OCI-LY7 (cell line): ENCODE measurements around the gene OR52H1. TPM values are rescaled to one million over a fixed set of nuclear protein-coding genes. Genes with fewer than 3 reads are reported as not detected.

ENCODE experiments used
- BruUV-seq: library from RNA; stranded (reverse); fragments of 400-500 nt; replicated peaks from 2 replicates; lab custom pipeline; 2021; lab: Mats Ljungman, UMichigan
- CTCF ChIA-PET: fragments of 300-600 bp; sonication (Branson Sonifier 250); formaldehyde crosslinking; loops from one replicate; lab custom pipeline; 2022; ENCODE audit warnings: antibody characterized with exemption; ENCODE audit not compliant: unreplicated experiment; lab: Charles Lee
- POLR2A ChIA-PET: fragments of 300-600 bp; sonication (Branson Sonifier 250); formaldehyde crosslinking; loops from one replicate; lab custom pipeline; 2022; ENCODE audit warnings: antibody characterized with exemption; lab: Charles Lee
- DNase-seq: peaks from one replicate; pipeline ENCODE4 v3.0.0-alpha.2; 2015; ENCODE audit warnings: low spot score
- H2AFZ ChIP-seq: fragments of 200-600 bp; sonication (generic), shearing (Covaris generic); 2 replicates; pipeline ENCODE4 v1.6.1; 2014; ENCODE audit warnings: mild to moderate bottlenecking, antibody characterized with exemption, low read length, moderate library complexity
- H3K27ac ChIP-seq: fragments of 200-600 bp; sonication (generic); 2 replicates; pipeline ENCODE4 v1.5.1; 2014; ENCODE audit warnings: mixed run types, low read depth, mild to moderate bottlenecking, moderate library complexity, low read length, inconsistent platforms; ENCODE audit not compliant: poor library complexity, severe bottlenecking
- H3K36me3 ChIP-seq: fragments of 200-600 bp; sonication (generic); 2 replicates; pipeline ENCODE4 v1.6.1; 2014; ENCODE audit warnings: mild to moderate bottlenecking, antibody characterized with exemption, low read length, moderate library complexity, mixed read lengths; ENCODE audit not compliant: insufficient read depth
- H3K4me1 ChIP-seq: fragments of 200-600 bp; sonication (generic); 2 replicates; pipeline ENCODE4 v1.5.1; 2014; ENCODE audit warnings: mild to moderate bottlenecking, low read length; ENCODE audit not compliant: insufficient read depth, poor library complexity, severe bottlenecking
- H3K4me2 ChIP-seq: fragments of 200-600 bp; sonication (generic); 2 replicates; pipeline ENCODE4 v1.6.1; 2014; ENCODE audit warnings: mild to moderate bottlenecking, low read length
- H3K4me3 ChIP-seq: fragments of 200-600 bp; sonication (generic); 2 replicates; pipeline ENCODE4 v1.5.1; 2014; ENCODE audit warnings: mild to moderate bottlenecking, low read depth, low read length; ENCODE audit not compliant: poor library complexity, severe bottlenecking
- H3K79me2 ChIP-seq: fragments of 200-600 bp; sonication (generic); 2 replicates; pipeline ENCODE4 v1.6.1; 2016; ENCODE audit warnings: low read depth, mild to moderate bottlenecking, low read length, moderate library complexity, mixed read lengths; ENCODE audit not compliant: insufficient read depth
- H3K9me2 ChIP-seq: fragments of 200-600 bp; sonication (generic); 2 replicates; pipeline ENCODE4 v1.6.1; 2016; ENCODE audit warnings: mild to moderate bottlenecking, low read length, mixed read lengths; ENCODE audit not compliant: insufficient read depth
- H3K9me3 ChIP-seq: fragments of 200-600 bp; sonication (generic); 2 replicates; pipeline ENCODE4 v1.6.1; 2014; ENCODE audit warnings: mild to moderate bottlenecking, mixed run types, low read length, mixed read lengths
- H4K20me1 ChIP-seq: fragments of 200-600 bp; sonication (generic); 2 replicates; pipeline ENCODE4 v1.6.1; 2014; ENCODE audit warnings: mild to moderate bottlenecking, antibody characterized with exemption, low read length, moderate library complexity, mixed read lengths; ENCODE audit not compliant: insufficient read depth
- EZH2phosphoT487 ChIP-seq: fragments of 200-600 bp; sonication (generic); IDR thresholded peaks from 2 replicates; pipeline ENCODE4 v1.6.1; 2018; ENCODE audit warnings: low read depth, borderline replicate concordance, mild to moderate bottlenecking, mixed run types, antibody characterized with exemption, low read length, moderate library complexity, mixed read lengths
- intact Hi-C: fragments of 100-400 bp; cut with micrococcal nuclease; formaldehyde crosslinking; loops from one replicate; pipeline ENCODE4 v1.10.0; 2022; ENCODE audit not compliant: unreplicated experiment
- total RNA-seq, 2 experiments: library from RNA; depleted of rRNA in 1 of 2; stranded (reverse); fragments of >200 nt in 1 of 2; shearing (Covaris generic) in 1 of 2; gene quantifications; 2 replicates each; pipeline ENCODE4 v1.2.3, GENCODE V29; 2014 to 2022
- TF ChIP-seq, protein P1 (sequence below): fragments of 200-600 bp; sonication (generic); conservative IDR thresholded peaks from 2 replicates; pipeline ENCODE4 v1.5.1; 2014; ENCODE audit warnings: mild to moderate bottlenecking, antibody characterized with exemption, low read length, moderate library complexity, mixed read lengths

The OR52H1 gene
- total RNA-seq, 2 experiments from 2014 or later, result 0.60 TPM; not detected in 1

DNA sequence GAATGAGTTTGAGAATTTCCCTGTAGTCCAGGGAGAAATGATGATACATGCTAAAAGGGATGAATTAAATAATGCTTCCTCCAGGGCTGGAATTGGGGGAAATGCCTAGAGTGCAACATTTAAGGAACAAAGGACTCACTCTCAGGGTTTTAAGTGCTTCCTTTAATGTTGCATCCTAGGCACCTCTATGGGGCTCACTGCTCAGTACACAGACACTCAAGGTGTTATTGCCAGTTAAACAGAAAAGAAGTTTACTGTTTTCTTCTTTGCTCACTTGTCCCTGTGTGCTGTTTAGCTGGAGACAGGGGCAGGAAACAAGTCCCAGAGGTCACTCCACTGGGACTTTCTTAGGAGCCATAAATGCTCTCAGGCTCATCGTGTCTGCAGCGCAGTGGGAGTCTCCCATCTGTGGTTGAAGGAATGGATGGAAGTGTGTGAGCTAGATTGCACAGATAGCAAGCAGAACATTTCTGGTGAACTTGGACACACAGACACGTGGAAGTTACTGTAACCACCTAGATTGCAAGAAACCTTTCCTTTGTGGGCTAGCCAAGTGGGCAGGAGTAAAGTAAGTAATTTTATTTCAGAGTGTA is 8.4 kb upstream of the OR52H1 start:
- Histone ChIP-seq H3K9me2 (no peaks in the 10 kb centered on the region), H3K36me3 (no peaks in the 10 kb centered on the region), H3K4me2 (no peak overlapping the region), H2AFZ (no peak overlapping the region), H3K27ac (no peak overlapping the region), H4K20me1 (no peaks in the 10 kb centered on the region), H3K4me1 (no peaks in the 10 kb centered on the region), H3K79me2 (no peaks in the 10 kb centered on the region), H3K4me3 (no peak overlapping the region), H3K9me3 (no peaks in the 10 kb centered on the region)
- CTCF ChIA-PET, result no interaction called here
- no TSS peak for BruUV-seq
- no peak for TF ChIP-seq EZH2phosphoT487
- TF ChIP-seq, protein P1, sequence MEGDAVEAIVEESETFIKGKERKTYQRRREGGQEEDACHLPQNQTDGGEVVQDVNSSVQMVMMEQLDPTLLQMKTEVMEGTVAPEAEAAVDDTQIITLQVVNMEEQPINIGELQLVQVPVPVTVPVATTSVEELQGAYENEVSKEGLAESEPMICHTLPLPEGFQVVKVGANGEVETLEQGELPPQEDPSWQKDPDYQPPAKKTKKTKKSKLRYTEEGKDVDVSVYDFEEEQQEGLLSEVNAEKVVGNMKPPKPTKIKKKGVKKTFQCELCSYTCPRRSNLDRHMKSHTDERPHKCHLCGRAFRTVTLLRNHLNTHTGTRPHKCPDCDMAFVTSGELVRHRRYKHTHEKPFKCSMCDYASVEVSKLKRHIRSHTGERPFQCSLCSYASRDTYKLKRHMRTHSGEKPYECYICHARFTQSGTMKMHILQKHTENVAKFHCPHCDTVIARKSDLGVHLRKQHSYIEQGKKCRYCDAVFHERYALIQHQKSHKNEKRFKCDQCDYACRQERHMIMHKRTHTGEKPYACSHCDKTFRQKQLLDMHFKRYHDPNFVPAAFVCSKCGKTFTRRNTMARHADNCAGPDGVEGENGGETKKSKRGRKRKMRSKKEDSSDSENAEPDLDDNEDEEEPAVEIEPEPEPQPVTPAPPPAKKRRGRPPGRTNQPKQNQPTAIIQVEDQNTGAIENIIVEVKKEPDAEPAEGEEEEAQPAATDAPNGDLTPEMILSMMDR, result no peak
- intact Hi-C loops, result no loop called here
- no peak for DNase-seq
- POLR2A ChIA-PET, result interaction anchor here (0.6 kb wide), 2 partner anchors 24 to 804 kb away, joined by 3 to 4 read pairs; no protein-coding TSS in a partner anchor

DNA sequence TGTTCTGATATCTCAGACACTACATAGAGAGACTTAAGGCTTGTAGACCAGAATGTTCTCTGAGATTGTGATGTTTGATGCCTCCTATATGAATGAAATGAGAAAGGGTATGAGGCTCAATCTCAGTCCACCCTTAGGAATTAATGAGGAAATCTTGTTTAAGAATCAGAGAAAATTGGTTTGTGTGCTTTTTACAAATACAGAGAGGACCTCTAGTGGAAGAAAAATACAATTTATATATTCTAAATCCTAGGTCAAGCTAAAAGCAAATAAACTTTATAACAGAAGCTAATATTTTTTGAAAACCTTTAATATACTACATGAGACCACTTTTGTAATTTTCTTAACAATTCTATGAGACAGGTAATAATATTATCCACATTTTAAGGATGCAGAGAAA is 5.0 kb upstream of the OR52H1 start:
- ChIA-PET POLR2A (no interaction called here), CTCF (no interaction called here)
- H3K36me3 ChIP-seq, result no peaks in the 10 kb centered on the region
- H3K79me2 ChIP-seq, result no peaks in the 10 kb centered on the region
- H3K4me2 ChIP-seq, result no peak overlapping the region
- H3K9me3 ChIP-seq, result no peaks in the 10 kb centered on the region
- H3K9me2 ChIP-seq, result no peaks in the 10 kb centered on the region
- BruUV-seq, result no TSS peak
- no peak for DNase-seq
- no peaks in the 10 kb centered on the region for H4K20me1 ChIP-seq
- H2AFZ ChIP-seq, result no peak overlapping the region
- intact Hi-C loops, result no loop called here
- H3K4me1 ChIP-seq, result no peaks in the 10 kb centered on the region
- H3K27ac ChIP-seq, result no peak overlapping the region
- H3K4me3 ChIP-seq, result no peak overlapping the region
- TF ChIP-seq EZH2phosphoT487, result no peak
- TF ChIP-seq, protein P1, result peak; percentile 50

DNA sequence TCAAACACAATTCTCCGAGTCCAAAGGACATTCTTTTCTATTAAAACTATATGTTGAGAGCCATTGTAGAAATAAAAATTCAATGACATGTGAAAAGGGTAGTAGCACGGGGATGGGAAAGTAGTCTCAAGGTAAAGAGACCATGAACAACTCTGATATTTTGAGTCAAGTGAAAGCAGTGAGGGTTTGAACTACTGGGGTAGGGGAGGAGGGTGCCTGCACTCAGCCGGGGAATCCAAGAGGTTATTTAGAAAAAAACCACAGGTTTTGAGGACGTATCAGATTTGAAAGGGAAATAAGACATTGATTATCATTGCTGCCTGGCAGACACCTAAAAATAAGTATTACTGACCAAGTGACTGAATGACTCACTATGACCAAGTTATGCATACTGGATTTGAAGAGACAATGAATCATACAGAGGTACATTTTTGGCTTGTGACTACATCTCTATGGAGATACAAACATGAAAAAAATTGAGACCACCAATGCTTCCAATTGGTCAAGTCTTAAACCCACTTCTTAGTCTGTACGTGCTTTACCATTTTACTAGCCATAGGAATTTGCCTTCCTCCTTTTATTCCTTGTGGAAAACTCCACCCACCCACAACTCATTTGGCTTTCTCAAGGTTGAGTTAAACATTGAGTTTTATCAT is 2.2 kb upstream of the OR52H1 start:
- POLR2A ChIA-PET, result interaction anchor here (0.6 kb wide), 1 partner anchor 793 kb away, joined by 3 read pairs; no protein-coding TSS in a partner anchor
- intact Hi-C loops, result no loop called here
- Histone ChIP-seq H3K79me2 (no peaks in the 10 kb centered on the region), H3K4me2 (no peak overlapping the region), H3K4me1 (no peaks in the 10 kb centered on the region), H3K36me3 (no peaks in the 10 kb centered on the region), H4K20me1 (no peaks in the 10 kb centered on the region), H3K4me3 (no peak overlapping the region), H3K9me2 (no peaks in the 10 kb centered on the region), H3K27ac (no peak overlapping the region), H3K9me3 (no peaks in the 10 kb centered on the region), H2AFZ (no peak overlapping the region)
- no TSS peak for BruUV-seq
- DNase-seq, result no peak
- CTCF ChIA-PET, result interaction anchor here (0.6 kb wide), 1 partner anchor 794 kb away, joined by 3 read pairs; no protein-coding TSS in a partner anchor
- TF ChIP-seq, protein P1, result no peak
- no peak for TF ChIP-seq EZH2phosphoT487
